HL-60 (cell line): ENCODE measurements around the gene STX12.

Experiments used
- DNase-seq, 2 experiments: peaks; one replicate each; pipeline ENCODE4 v3.0.0-alpha.2; 2010 to 2020; ENCODE audit warnings: low read depth in 1 of 2, low spot score in 1 of 2
- H3K27ac ChIP-seq: fragments of 250-450 bp; sonication (Bioruptor Pico); replicated peaks from 2 replicates; pipeline ENCODE4 v1.5.1; 2020; ENCODE audit warnings: mild to moderate bottlenecking, moderate library complexity
- H3K27me3 ChIP-seq: fragments of 250-450 bp; sonication (Bioruptor Pico); 2 replicates; pipeline ENCODE4 v1.5.1; 2021; ENCODE audit warnings: mild to moderate bottlenecking, moderate library complexity; ENCODE audit not compliant: insufficient read depth, poor library complexity, severe bottlenecking
- H3K4me3 ChIP-seq: replicated peaks from 2 replicates; pipeline ENCODE4 v1.5.1; 2011; ENCODE audit warnings: mild to moderate bottlenecking, control low read depth, low read length; ENCODE audit not compliant: insufficient read depth
- CTCF ChIP-seq: IDR thresholded peaks from one replicate; pipeline ENCODE4 v1.5.1; 2011; ENCODE audit warnings: low read length, control low read depth, inconsistent platforms; ENCODE audit not compliant: insufficient read depth
- GABPA ChIP-seq: IDR thresholded peaks from 2 replicates; pipeline ENCODE4 v1.6.1; 2012; ENCODE audit warnings: low read depth
- POLR2AphosphoS5 ChIP-seq: IDR thresholded peaks from 2 replicates; pipeline ENCODE4 v1.6.1; 2012; ENCODE audit warnings: low read depth
- REST ChIP-seq: IDR thresholded peaks from 2 replicates; pipeline ENCODE4 v1.6.1; 2012; ENCODE audit warnings: low read depth; ENCODE audit not compliant: insufficient replicate concordance
- SPI1 ChIP-seq: IDR thresholded peaks from 2 replicates; pipeline ENCODE4 v1.6.1; 2012; ENCODE audit warnings: low read depth, mild to moderate bottlenecking, borderline replicate concordance
- long read RNA-seq: library from polyadenylated mRNA; unstranded; transcript quantifications from one replicate; pipeline ENCODE4 v2.0.0, GENCODE V29; 2020

The STX12 gene
- long read RNA-seq, transcript STX12-201 (9 exons, 3,079 nt), result major isoform, 250 of 276 reads
- long read RNA-seq, partial matches to known transcripts, result 9 of 276 reads
- long read RNA-seq, other reads (novel, unspliced or antisense), result 16 of 276 reads

GRCh38 chr1:27772932-27773825 lies at the start of gene STX12:
Gene STX12 (plus strand): TSS chr1:27773219. CDS start chr1:27773308, 89 bp downstream.
- no peaks in the 10 kb centered on the region for H3K27me3 ChIP-seq
- DNase-seq, result peak; percentile 94 to 96
- peak within 1 kb of the TSS; percentile 100 for H3K4me3 ChIP-seq
- H3K27ac ChIP-seq, result peak within 1 kb of the TSS; percentile 54
- peak; percentile 67; the same call in 1 of the 2 replicates for TF ChIP-seq POLR2AphosphoS5
- no peak for TF ChIP-seq GABPA

- TF ChIP-seq GABPA, result no peak
- TF ChIP-seq SPI1, result no peak
- TF ChIP-seq REST, result no peak
- TF ChIP-seq POLR2AphosphoS5, result no peak
- no peak for TF ChIP-seq CTCF
- H3K27ac ChIP-seq, result peak overlapping the region; percentile 93
- H3K4me3 ChIP-seq, result peak overlapping the region; percentile 45
- DNase-seq, result no peak
- no peaks in the 10 kb centered on the region for H3K27me3 ChIP-seq
These were observed 48.1 kb upstream of the STX12 start for GRCh38 chr1:27724961-27725373.

GRCh38 chr1:27725374-27726172 lies 47.4 kb upstream of the STX12 start, which contains the start of gene FAM76A:
Gene FAM76A (plus strand): TSS chr1:27725961. CDS start chr1:27726081, 120 bp downstream.
- peak; percentile 99 for DNase-seq
- Histone ChIP-seq H3K27ac (peak within 1 kb of the TSS; percentile 93), H3K27me3 (no peaks in the 10 kb centered on the region), H3K4me3 (peak within 1 kb of the TSS; percentile 86)
- TF ChIP-seq POLR2AphosphoS5 (peak; percentile 43; the same call in 1 of the 2 replicates), REST (no peak), SPI1 (peak; percentile 39; the same call in 1 of the 2 replicates)

- peak; percentile 32 for DNase-seq
- Histone ChIP-seq H3K27ac (peak overlapping the region; percentile 62), H3K4me3 (peak overlapping the region; percentile 86), H3K27me3 (no peaks in the 10 kb centered on the region)
- no peak for TF ChIP-seq CTCF
- TF ChIP-seq GABPA, result no peak
These were observed 46.6 kb upstream of the STX12 start for GRCh38 chr1:27726173-27727044.
